HAP-1 (cell line): ENCODE measurements around the gene CLTB.
"Not testable (repeated sequence)": the region's sequence is repeated elsewhere in the genome, so short reads cannot be mapped to it uniquely, and the experiment has no call there.

Experiments used
- DNase-seq, 2 experiments: peaks; one replicate each; pipeline ENCODE4 v3.0.0-alpha.2; 2016 to 2020; ENCODE audit warnings: low spot score in 2 of 2
- H3K27me3 ChIP-seq: fragments of 250-450 bp; sonication (Bioruptor Pico); 2 replicates; pipeline ENCODE4 v1.5.1; 2020; ENCODE audit warnings: low read depth, mild to moderate bottlenecking, moderate library complexity
- H3K36me3 ChIP-seq: fragments of 250-450 bp; sonication (Bioruptor Pico); replicated peaks from 2 replicates; pipeline ENCODE4 v1.5.1; 2020; ENCODE audit warnings: mild to moderate bottlenecking
- H3K4me1 ChIP-seq: fragments of 250-450 bp; sonication (Bioruptor Pico); 2 replicates; pipeline ENCODE4 v1.5.1; 2020; ENCODE audit warnings: mild to moderate bottlenecking
- H3K4me3 ChIP-seq: fragments of 250-450 bp; sonication (Bioruptor Pico); 2 replicates; pipeline ENCODE4 v1.5.1; 2020; ENCODE audit warnings: mild to moderate bottlenecking, moderate library complexity
- H3K9me3 ChIP-seq: fragments of 250-450 bp; sonication (Bioruptor Pico); 2 replicates; pipeline ENCODE4 v1.5.1; 2020; ENCODE audit warnings: mild to moderate bottlenecking, moderate library complexity
- in situ Hi-C: fragments of 300-500 bp; cut with MboI; formaldehyde crosslinking; loops from 3 replicates; pipeline ENCODE4 v1.14.3; 2020; ENCODE audit warnings: low sequenced_read_pairs, inconsistent platforms, mixed read lengths

Gene CLTB

GRCh38 chr5:176416965-176417364 lies 626 bp upstream of the CLTB start:
- H3K27me3 ChIP-seq, result no peaks in the 10 kb centered on the region
- H3K4me1 ChIP-seq, result peaks cover 10% of the 10 kb centered on the region
- H3K36me3 ChIP-seq, result 0 out of 2 replicates have a peak, but pooled peaks cover 2% of the 10 kb centered on the region
- peak overlapping the region; percentile 5; the same call in 1 of the 2 replicates for H3K4me3 ChIP-seq
- H3K9me3 ChIP-seq, result peaks cover 8% of the 10 kb centered on the region
- no peak for DNase-seq
- in situ Hi-C loops, result loop anchor here (10.0 kb wide), 1 partner anchor 128 kb away; the partner anchor contains the start of gene CDHR2

- peaks cover 10% of the 10 kb centered on the region for H3K4me1 ChIP-seq
- DNase-seq, result no peak
- H3K36me3 ChIP-seq, result peaks cover 4% of the 10 kb centered on the region
- peaks cover under 1% of the 10 kb centered on the region; the same call in 1 of the 2 replicates for H3K9me3 ChIP-seq
- H3K27me3 ChIP-seq, result no peaks in the 10 kb centered on the region
- in situ Hi-C loops, result loop anchor here (10.0 kb wide), 1 partner anchor 129 kb away; the partner anchor contains the start of gene CDHR2
- peak overlapping the region; percentile 60 for H3K4me3 ChIP-seq
These were observed 943 bp downstream of the CLTB start for GRCh38 chr5:176415240-176415951.

- Histone ChIP-seq H3K4me1 (peaks cover 10% of the 10 kb centered on the region), H3K9me3 (no peaks in the 10 kb centered on the region; the same call in 1 of the 2 replicates), H3K36me3 (peaks cover 11% of the 10 kb centered on the region), H3K4me3 (peak overlapping the region; percentile 60; the same call in 1 of the 2 replicates), H3K27me3 (no peaks in the 10 kb centered on the region)
- DNase-seq, result no peak
- in situ Hi-C loops, result loop anchor here (10.0 kb wide), 1 partner anchor 130 kb away; the partner anchor contains the start of gene CDHR2
These were observed 1.6 kb downstream of the CLTB start for GRCh38 chr5:176414704-176415103.

- Histone ChIP-seq H3K27me3 (no peaks in the 10 kb centered on the region), H3K4me1 (peaks cover 10% of the 10 kb centered on the region), H3K36me3 (peaks cover 11% of the 10 kb centered on the region), H3K9me3 (no peaks in the 10 kb centered on the region), H3K4me3 (no peak overlapping the region)
- no peak for DNase-seq
- in situ Hi-C loops, result loop anchor here (10.0 kb wide), 1 partner anchor 131 kb away; the partner anchor contains the start of gene CDHR2
These were observed 2.6 kb downstream of the CLTB start for GRCh38 chr5:176413709-176414191.

- H3K27me3 ChIP-seq, result no peaks in the 10 kb centered on the region
- H3K4me1 ChIP-seq, result peaks cover 10% of the 10 kb centered on the region
- no peaks in the 10 kb centered on the region for H3K9me3 ChIP-seq
- in situ Hi-C loops, result loop anchor here (10.0 kb wide), 1 partner anchor 132 kb away; the partner anchor contains the start of gene CDHR2
- no peak for DNase-seq
- peaks cover 11% of the 10 kb centered on the region for H3K36me3 ChIP-seq
- H3K4me3 ChIP-seq, result no peak overlapping the region
These were observed 3.1 kb downstream of the CLTB start for GRCh38 chr5:176413255-176413565.

GRCh38 chr5:176412517-176413254 lies 3.7 kb downstream of the CLTB start:
- Histone ChIP-seq H3K4me3 (no peak overlapping the region), H3K9me3 (no peaks in the 10 kb centered on the region), H3K4me1 (peaks cover 10% of the 10 kb centered on the region), H3K36me3 (peaks cover 12% of the 10 kb centered on the region), H3K27me3 (no peaks in the 10 kb centered on the region)
- in situ Hi-C loops, result loop anchor here (10.0 kb wide), 1 partner anchor 132 kb away; the partner anchor contains the start of gene CDHR2
- DNase-seq, result no peak

- no peak for DNase-seq
- Histone ChIP-seq H3K27me3 (no peaks in the 10 kb centered on the region), H3K9me3 (no peaks in the 10 kb centered on the region), H3K4me3 (no peak overlapping the region), H3K4me1 (peaks cover 5% of the 10 kb centered on the region; the same call in 1 of the 2 replicates), H3K36me3 (peaks cover 18% of the 10 kb centered on the region)
- in situ Hi-C loops, result loop anchor here (10.0 kb wide), 1 partner anchor 134 kb away; the partner anchor contains the start of gene CDHR2
These were observed 5.7 kb downstream of the CLTB start for GRCh38 chr5:176410486-176411180.

- DNase-seq, result no peak
- Histone ChIP-seq H3K27me3 (no peaks in the 10 kb centered on the region), H3K9me3 (no peaks in the 10 kb centered on the region), H3K36me3 (peaks cover 19% of the 10 kb centered on the region), H3K4me1 (peaks cover under 1% of the 10 kb centered on the region; the same call in 1 of the 2 replicates), H3K4me3 (no peak overlapping the region)
- in situ Hi-C loops, result loop anchor here (10.0 kb wide), 1 partner anchor 135 kb away; the partner anchor contains the start of gene CDHR2
These were observed 6.6 kb downstream of the CLTB start for GRCh38 chr5:176409765-176410164.

GRCh38 chr5:176408590-176408989 lies 7.7 kb downstream of the CLTB start:
- H3K27me3 ChIP-seq, result no peaks in the 10 kb centered on the region
- H3K36me3 ChIP-seq, result peaks cover 18% of the 10 kb centered on the region
- H3K4me3 ChIP-seq, result no peak overlapping the region
- H3K9me3 ChIP-seq, result no peaks in the 10 kb centered on the region
- H3K4me1 ChIP-seq, result no peaks in the 10 kb centered on the region
- no peak for DNase-seq
- in situ Hi-C loops, result no loop called here

GRCh38 chr5:176408252-176408573 lies 8.1 kb downstream of the CLTB start:
- DNase-seq, H3K27me3 ChIP-seq, H3K4me3 ChIP-seq, in situ Hi-C loops, H3K4me1 ChIP-seq, H3K9me3 ChIP-seq: not testable (repeated sequence)
- peaks cover 18% of the 10 kb centered on the region for H3K36me3 ChIP-seq

- Histone ChIP-seq H3K36me3 (peaks cover 18% of the 10 kb centered on the region), H3K4me1 (no peaks in the 10 kb centered on the region), H3K9me3 (no peaks in the 10 kb centered on the region), H3K4me3 (no peak overlapping the region), H3K27me3 (no peaks in the 10 kb centered on the region)
- in situ Hi-C loops, result no loop called here
- DNase-seq, result no peak
These were observed 8.7 kb downstream of the CLTB start for GRCh38 chr5:176407456-176408251.

- Histone ChIP-seq H3K36me3 (peaks cover 18% of the 10 kb centered on the region), H3K4me1 (no peaks in the 10 kb centered on the region), H3K27me3 (no peaks in the 10 kb centered on the region), H3K9me3 (no peaks in the 10 kb centered on the region), H3K4me3 (no peak overlapping the region)
- in situ Hi-C loops, result no loop called here
- no peak for DNase-seq
These were observed 9.8 kb downstream of the CLTB start for GRCh38 chr5:176406436-176407052.
